DOHH2 (cell line): ENCODE results near the gene FOXN3.

Experiments used
- H3F3A ChIP-seq: fragments of 200-600 bp; sonication (generic), shearing (Covaris generic); 2 replicates; pipeline ENCODE4 v1.6.0; 2016; ENCODE audit warnings: antibody characterized with exemption, mild to moderate bottlenecking; ENCODE audit not compliant: control insufficient read depth, insufficient read depth
- H3K27ac ChIP-seq: fragments of 200-600 bp; sonication (generic); 2 replicates; pipeline ENCODE4 v1.5.1; 2014; ENCODE audit warnings: low read depth, mild to moderate bottlenecking, low read length, moderate library complexity
- H3K27me3 ChIP-seq: fragments of 200-600 bp; sonication (generic); 2 replicates; pipeline ENCODE4 v1.6.1; 2014; ENCODE audit warnings: mild to moderate bottlenecking, low read length, mixed read lengths; ENCODE audit not compliant: control insufficient read depth
- H3K36me3 ChIP-seq: fragments of 200-600 bp; sonication (generic); 2 replicates; pipeline ENCODE4 v1.6.1; 2014; ENCODE audit warnings: mild to moderate bottlenecking, low read length, moderate library complexity, mixed read lengths; ENCODE audit not compliant: control insufficient read depth
- H3K4me1 ChIP-seq: fragments of 200-600 bp; sonication (generic); 2 replicates; pipeline ENCODE4 v1.6.1; 2014; ENCODE audit warnings: mild to moderate bottlenecking, low read length, mixed read lengths; ENCODE audit not compliant: control insufficient read depth
- H3K4me2 ChIP-seq: fragments of 200-600 bp; sonication (generic); 2 replicates; pipeline ENCODE4 v1.6.0; 2014; ENCODE audit warnings: mild to moderate bottlenecking, low read length, moderate library complexity
- H3K4me3 ChIP-seq: fragments of 200-600 bp; sonication (generic); 2 replicates; pipeline ENCODE4 v1.5.1; 2014; ENCODE audit warnings: mild to moderate bottlenecking, low read length, mixed read lengths
- H3K79me2 ChIP-seq: fragments of 200-600 bp; sonication (generic); 2 replicates; pipeline ENCODE4 v1.6.1; 2014; ENCODE audit warnings: mild to moderate bottlenecking, low read length, mixed read lengths; ENCODE audit not compliant: control insufficient read depth
- H3K9me2 ChIP-seq: fragments of 200-600 bp; sonication (generic); replicated peaks from 2 replicates; pipeline ENCODE4 v1.6.1; 2014; ENCODE audit warnings: mild to moderate bottlenecking, low read length, mixed read lengths; ENCODE audit not compliant: control insufficient read depth
- H3K9me3 ChIP-seq: fragments of 200-600 bp; sonication (generic); 2 replicates; pipeline ENCODE4 v1.6.1; 2014; ENCODE audit warnings: antibody characterized with exemption, low read length, mixed read lengths; ENCODE audit not compliant: control insufficient read depth, insufficient read depth
- H4K20me1 ChIP-seq: fragments of 200-600 bp; sonication (generic); 2 replicates; pipeline ENCODE4 v1.6.0; 2014; ENCODE audit warnings: low read depth, mild to moderate bottlenecking, antibody characterized with exemption, low read length, moderate library complexity; ENCODE audit not compliant: control insufficient read depth, insufficient read depth
- EZH2phosphoT487 ChIP-seq: fragments of 200-600 bp; sonication (generic); IDR thresholded peaks from 2 replicates; pipeline ENCODE4 v1.6.1; 2017; ENCODE audit warnings: borderline replicate concordance, mild to moderate bottlenecking, antibody characterized with exemption, low read length, moderate library complexity, mixed read lengths
- TF ChIP-seq, protein P1 (sequence below): fragments of 200-600 bp; sonication (generic); IDR thresholded peaks from one replicate; pipeline ENCODE4 v1.5.1; 2014; ENCODE audit warnings: antibody characterized with exemption, mild to moderate bottlenecking, low read depth, low read length; ENCODE audit not compliant: poor library complexity, severe bottlenecking

Gene FOXN3

DNA sequence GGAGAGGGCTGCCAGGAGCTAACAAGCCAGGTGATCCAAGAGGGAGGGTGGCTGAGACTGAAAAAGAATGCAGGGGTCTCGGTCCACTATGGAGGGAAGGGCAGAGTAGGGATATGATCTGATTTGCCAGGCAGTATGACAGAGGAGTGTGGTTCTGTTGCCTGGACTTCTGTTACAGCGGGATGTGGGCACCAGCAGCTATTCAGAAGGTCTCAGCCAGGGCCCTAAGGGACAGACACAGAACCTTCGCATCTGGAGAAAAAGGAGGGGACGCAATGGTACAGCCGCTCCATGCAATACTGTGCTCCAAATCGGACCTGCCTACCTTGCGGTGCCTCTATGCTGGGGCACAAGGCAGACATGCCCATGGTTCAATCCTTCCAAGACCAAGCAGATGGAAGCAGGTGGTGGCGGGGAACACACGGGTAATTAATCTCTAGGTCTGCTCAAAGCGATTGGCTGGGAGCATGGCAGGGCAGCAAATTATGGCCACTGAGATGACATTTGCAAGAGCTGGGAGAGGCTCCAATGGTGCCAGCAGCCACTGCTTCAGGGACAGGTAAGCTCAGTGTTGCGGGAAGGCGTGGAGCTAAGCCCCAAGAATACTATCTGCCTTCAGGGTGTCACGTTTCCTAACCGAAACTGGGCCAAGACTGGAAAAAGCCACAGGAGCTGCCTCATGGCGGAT lies 185.5 kb downstream of the FOXN3 start:
- Histone ChIP-seq H3K79me2 (no peaks in the 10 kb centered on the region), H3F3A (no peaks in the 10 kb centered on the region)

DNA sequence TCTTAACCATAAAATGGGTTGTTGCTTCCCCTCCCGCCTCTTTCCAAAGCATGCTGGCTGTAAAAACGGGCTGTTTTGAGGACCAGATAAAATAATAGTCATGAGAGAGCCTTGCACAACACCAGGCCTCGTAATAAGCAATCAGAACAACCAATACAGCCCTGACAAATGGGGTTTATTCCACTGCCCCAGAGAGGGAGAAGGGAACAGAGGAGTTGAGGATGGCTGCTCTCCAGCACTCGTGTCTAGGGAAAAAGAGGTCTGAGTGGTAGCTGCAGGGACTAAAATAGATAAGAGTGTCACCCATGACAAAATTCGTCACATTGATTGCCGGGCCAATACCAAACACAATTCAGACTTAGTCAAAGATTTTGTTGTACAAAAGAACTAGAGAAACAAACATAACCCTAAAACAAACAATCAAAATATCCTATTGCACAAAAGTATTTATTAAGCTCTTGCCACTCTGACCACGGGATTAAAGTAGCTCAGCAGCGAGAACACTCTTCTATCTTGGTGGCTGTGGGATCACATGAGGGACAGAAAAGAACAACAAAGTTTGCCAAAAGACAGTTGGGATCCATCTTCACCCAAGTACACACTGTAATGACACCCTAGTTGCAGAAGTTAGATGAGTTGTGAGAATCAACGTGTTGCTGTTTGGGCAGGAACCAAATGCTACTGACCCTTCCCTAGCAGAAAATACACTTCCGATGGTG lies 188.0 kb downstream of the FOXN3 start:
- TF ChIP-seq, protein P1, sequence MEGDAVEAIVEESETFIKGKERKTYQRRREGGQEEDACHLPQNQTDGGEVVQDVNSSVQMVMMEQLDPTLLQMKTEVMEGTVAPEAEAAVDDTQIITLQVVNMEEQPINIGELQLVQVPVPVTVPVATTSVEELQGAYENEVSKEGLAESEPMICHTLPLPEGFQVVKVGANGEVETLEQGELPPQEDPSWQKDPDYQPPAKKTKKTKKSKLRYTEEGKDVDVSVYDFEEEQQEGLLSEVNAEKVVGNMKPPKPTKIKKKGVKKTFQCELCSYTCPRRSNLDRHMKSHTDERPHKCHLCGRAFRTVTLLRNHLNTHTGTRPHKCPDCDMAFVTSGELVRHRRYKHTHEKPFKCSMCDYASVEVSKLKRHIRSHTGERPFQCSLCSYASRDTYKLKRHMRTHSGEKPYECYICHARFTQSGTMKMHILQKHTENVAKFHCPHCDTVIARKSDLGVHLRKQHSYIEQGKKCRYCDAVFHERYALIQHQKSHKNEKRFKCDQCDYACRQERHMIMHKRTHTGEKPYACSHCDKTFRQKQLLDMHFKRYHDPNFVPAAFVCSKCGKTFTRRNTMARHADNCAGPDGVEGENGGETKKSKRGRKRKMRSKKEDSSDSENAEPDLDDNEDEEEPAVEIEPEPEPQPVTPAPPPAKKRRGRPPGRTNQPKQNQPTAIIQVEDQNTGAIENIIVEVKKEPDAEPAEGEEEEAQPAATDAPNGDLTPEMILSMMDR: no peak
- TF ChIP-seq EZH2phosphoT487: no peak
- Histone ChIP-seq H3K4me3 (no peak overlapping the region), H3K79me2 (no peaks in the 10 kb centered on the region)

More for the DNA sequence above, 185.5 kb downstream of the FOXN3 start:
- TF ChIP-seq, protein P1: no peak
- no peak for TF ChIP-seq EZH2phosphoT487
- H3K4me1 ChIP-seq: no peaks in the 10 kb centered on the region
- H3K4me3 ChIP-seq: no peak overlapping the region
- no peaks in the 10 kb centered on the region for H3K27me3 ChIP-seq
- H3K36me3 ChIP-seq: no peaks in the 10 kb centered on the region
- no peak overlapping the region for H3K27ac ChIP-seq
- no peaks in the 10 kb centered on the region for H3K9me3 ChIP-seq
- no peak overlapping the region for H3K4me2 ChIP-seq
- no peaks in the 10 kb centered on the region for H3K9me2 ChIP-seq
- H4K20me1 ChIP-seq: no peaks in the 10 kb centered on the region; the same call in 1 of the 2 replicates

DNA sequence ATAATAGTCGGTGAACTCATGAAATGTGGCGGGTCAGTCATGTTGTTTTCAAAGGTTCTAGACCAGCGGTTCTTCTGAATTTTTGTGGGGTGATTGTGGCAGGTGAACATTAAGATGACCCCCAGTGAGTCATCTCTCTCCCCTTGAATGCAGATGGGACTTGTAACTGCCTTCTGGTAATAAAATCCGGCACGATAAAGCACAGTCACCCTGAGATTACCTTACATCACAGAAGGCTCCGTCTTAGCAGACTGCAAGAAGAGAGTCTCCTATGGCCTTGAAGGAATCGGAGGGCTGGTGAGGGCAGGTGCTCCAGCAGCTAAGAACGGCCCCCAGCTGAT lies 189.6 kb downstream of the FOXN3 start:
- Histone ChIP-seq H3K9me3 (no peaks in the 10 kb centered on the region), H3K79me2 (no peaks in the 10 kb centered on the region), H3F3A (no peaks in the 10 kb centered on the region), H3K4me3 (no peak overlapping the region), H3K9me2 (no peaks in the 10 kb centered on the region), H3K27me3 (no peaks in the 10 kb centered on the region), H3K4me2 (no peak overlapping the region), H3K4me1 (no peaks in the 10 kb centered on the region), H3K36me3 (no peaks in the 10 kb centered on the region), H3K27ac (no peak overlapping the region), H4K20me1 (no peaks in the 10 kb centered on the region)
- TF ChIP-seq EZH2phosphoT487: no peak
- TF ChIP-seq, protein P1: no peak

More for the DNA sequence above, 188.0 kb downstream of the FOXN3 start:
- Histone ChIP-seq H4K20me1 (no peaks in the 10 kb centered on the region; the same call in 1 of the 2 replicates), H3K27ac (no peak overlapping the region), H3K4me2 (no peak overlapping the region), H3K4me1 (no peaks in the 10 kb centered on the region), H3K27me3 (no peaks in the 10 kb centered on the region), H3K9me2 (no peaks in the 10 kb centered on the region), H3F3A (no peaks in the 10 kb centered on the region), H3K9me3 (no peaks in the 10 kb centered on the region), H3K36me3 (no peaks in the 10 kb centered on the region)
